ENCODE results near the gene SUFU.
"Not testable (repeated sequence)": the region's sequence is repeated elsewhere in the genome, so short reads cannot be mapped to it uniquely, and the experiment has no call there.

SUFU gene

GRCh38 chr10:102653060-102653459 is 149.3 kb downstream of the SUFU start:
- Mint-ChIP-seq H3K36me3 (ENCODE audit: insufficient read depth) (peaks cover 61% of the 10 kb centered on the region), H3K9me3 (no peaks in the 10 kb centered on the region), H3K4me3 (peak overlapping the region; percentile 94 to 96), H3K4me1 (ENCODE audit: low read depth in 2 of 2) (peaks cover 67 to 68% of the 10 kb centered on the region in 2 donors), H3K27me3 (no peaks in the 10 kb centered on the region), H3K27ac (peak overlapping the region; percentile 93 to 96)
- DNase-seq (no peak), ATAC-seq (replicated peaks) (no peak)

GRCh38 chr10:102654566-102654965 is 150.8 kb downstream of the SUFU start:
- no peaks in the 10 kb centered on the region for H3K27me3 Mint-ChIP-seq
- H3K4me1 Mint-ChIP-seq (ENCODE audit: low read depth in 2 of 2) = peaks cover 59 to 63% of the 10 kb centered on the region in 2 donors
- peaks cover 64% of the 10 kb centered on the region for H3K36me3 Mint-ChIP-seq (ENCODE audit: insufficient read depth)
- no peaks in the 10 kb centered on the region for H3K9me3 Mint-ChIP-seq
- H3K27ac Mint-ChIP-seq = peak overlapping the region; percentile 38 to 93
- no peak for DNase-seq
- no peak for ATAC-seq (replicated peaks)
- no peak overlapping the region for H3K4me3 Mint-ChIP-seq

GRCh38 chr10:102654969-102655368 is 151.2 kb downstream of the SUFU start:
- H3K4me3 Mint-ChIP-seq = no peak overlapping the region
- H3K27me3 Mint-ChIP-seq = no peaks in the 10 kb centered on the region
- peaks cover 55 to 61% of the 10 kb centered on the region in 2 donors for H3K4me1 Mint-ChIP-seq (ENCODE audit: low read depth in 2 of 2)
- ATAC-seq (replicated peaks) (no peak), DNase-seq (no peak)
- H3K36me3 Mint-ChIP-seq (ENCODE audit: insufficient read depth) = peaks cover 63% of the 10 kb centered on the region
- peak overlapping the region; percentile 38 to 93 for H3K27ac Mint-ChIP-seq
- no peaks in the 10 kb centered on the region for H3K9me3 Mint-ChIP-seq

- H3K4me1 Mint-ChIP-seq (ENCODE audit: low read depth in 2 of 2) = peaks cover 53 to 57% of the 10 kb centered on the region in 2 donors
- ATAC-seq (replicated peaks) (no peak), DNase-seq (no peak)
- H3K4me3 Mint-ChIP-seq = no peak overlapping the region
- no peaks in the 10 kb centered on the region for H3K27me3 Mint-ChIP-seq
- peaks cover 70% of the 10 kb centered on the region for H3K36me3 Mint-ChIP-seq (ENCODE audit: insufficient read depth)
- H3K9me3 Mint-ChIP-seq = no peaks in the 10 kb centered on the region
- no peak overlapping the region for H3K27ac Mint-ChIP-seq
Measured at GRCh38 chr10:102656026-102656425, 152.3 kb downstream of the SUFU start.

GRCh38 chr10:102656791-102657371 is 153.1 kb downstream of the SUFU start:
- no peak overlapping the region for H3K4me3 Mint-ChIP-seq
- no peaks in the 10 kb centered on the region for H3K9me3 Mint-ChIP-seq
- DNase-seq = no peak
- H3K27me3 Mint-ChIP-seq = no peaks in the 10 kb centered on the region
- peaks cover 73% of the 10 kb centered on the region for H3K36me3 Mint-ChIP-seq (ENCODE audit: insufficient read depth)
- H3K27ac Mint-ChIP-seq = peak overlapping the region; percentile 53 to 88
- H3K4me1 Mint-ChIP-seq (ENCODE audit: low read depth in 2 of 2) = peaks cover 54 to 55% of the 10 kb centered on the region in 2 donors
- ATAC-seq (replicated peaks) = no peak

- Mint-ChIP-seq H3K4me1 (ENCODE audit: low read depth in 2 of 2) (peaks cover 49 to 50% of the 10 kb centered on the region in 2 donors), H3K9me3 (no peaks in the 10 kb centered on the region), H3K27me3 (no peaks in the 10 kb centered on the region), H3K4me3 (no peak overlapping the region), H3K27ac (peak overlapping the region; percentile 53 to 88), H3K36me3 (ENCODE audit: insufficient read depth) (peaks cover 73% of the 10 kb centered on the region)
- DNase-seq (no peak), ATAC-seq (replicated peaks) (no peak)
Measured at GRCh38 chr10:102657451-102657850, 153.7 kb downstream of the SUFU start.

- Mint-ChIP-seq H3K27me3 (no peaks in the 10 kb centered on the region), H3K36me3 (ENCODE audit: insufficient read depth) (peaks cover 73% of the 10 kb centered on the region), H3K9me3 (no peaks in the 10 kb centered on the region), H3K4me3 (peak overlapping the region; percentile 33 to 37), H3K4me1 (ENCODE audit: low read depth in 2 of 2) (peaks cover 42 to 43% of the 10 kb centered on the region in 2 donors), H3K27ac (peak overlapping the region; percentile 44 to 79)
- ATAC-seq (replicated peaks) (no peak), DNase-seq (no peak)
Measured at GRCh38 chr10:102657984-102658724, 154.4 kb downstream of the SUFU start.

- peak overlapping the region; percentile 44 to 79 for H3K27ac Mint-ChIP-seq
- ATAC-seq (replicated peaks) (no peak), DNase-seq (no peak)
- no peaks in the 10 kb centered on the region for H3K9me3 Mint-ChIP-seq
- peaks cover 70% of the 10 kb centered on the region for H3K36me3 Mint-ChIP-seq (ENCODE audit: insufficient read depth)
- peaks cover 35 to 36% of the 10 kb centered on the region in 2 donors for H3K4me1 Mint-ChIP-seq (ENCODE audit: low read depth in 2 of 2)
- peak overlapping the region in 1 of 2 donors; percentile 37 for H3K4me3 Mint-ChIP-seq
- H3K27me3 Mint-ChIP-seq = no peaks in the 10 kb centered on the region
Measured at GRCh38 chr10:102658802-102659201, 155.0 kb downstream of the SUFU start.

GRCh38 chr10:102660888-102661657 is 157.3 kb downstream of the SUFU start:
- Mint-ChIP-seq H3K27ac (peak overlapping the region; percentile 79 to 86), H3K4me3 (peak overlapping the region; percentile 74 to 79), H3K9me3 (no peaks in the 10 kb centered on the region), H3K4me1 (ENCODE audit: low read depth in 2 of 2) (peaks cover 28% of the 10 kb centered on the region in 2 donors), H3K36me3 (ENCODE audit: insufficient read depth) (peaks cover 52% of the 10 kb centered on the region), H3K27me3 (no peaks in the 10 kb centered on the region)
- peak; percentile 45 to 53 (median 53) for DNase-seq
- ATAC-seq (replicated peaks) = peak; percentile 94

- Mint-ChIP-seq H3K27ac (peak overlapping the region; percentile 79 to 86), H3K4me1 (ENCODE audit: low read depth in 2 of 2) (peaks cover 28% of the 10 kb centered on the region in 2 donors), H3K9me3 (no peaks in the 10 kb centered on the region), H3K27me3 (no peaks in the 10 kb centered on the region), H3K4me3 (peak overlapping the region; percentile 74 to 79), H3K36me3 (ENCODE audit: insufficient read depth) (peaks cover 46% of the 10 kb centered on the region)
- DNase-seq (no peak), ATAC-seq (replicated peaks) (peak; percentile 16)
Measured at GRCh38 chr10:102661658-102662028, 157.9 kb downstream of the SUFU start.

- DNase-seq = no peak
- Mint-ChIP-seq H3K4me1 (ENCODE audit: low read depth in 2 of 2) (peaks cover 14 to 19% of the 10 kb centered on the region in 2 donors), H3K27me3 (no peaks in the 10 kb centered on the region), H3K36me3 (ENCODE audit: insufficient read depth) (peaks cover 27% of the 10 kb centered on the region), H3K9me3 (no peaks in the 10 kb centered on the region), H3K27ac (no peak overlapping the region), H3K4me3 (no peak overlapping the region)
- ATAC-seq (replicated peaks) = no peak
Measured at GRCh38 chr10:102665904-102666509, 162.2 kb downstream of the SUFU start.

GRCh38 chr10:102667411-102667810 is 163.6 kb downstream of the SUFU start:
- not testable (repeated sequence) for H3K27me3 Mint-ChIP-seq; DNase-seq; ATAC-seq (replicated peaks); H3K4me3 Mint-ChIP-seq; H3K9me3 Mint-ChIP-seq
- Mint-ChIP-seq H3K27ac (peak overlapping the region in 1 of 2 donors; percentile 65), H3K36me3 (ENCODE audit: insufficient read depth) (peaks cover 20% of the 10 kb centered on the region), H3K4me1 (ENCODE audit: low read depth in 2 of 2) (peaks cover 5 to 12% of the 10 kb centered on the region in 2 donors)

Data from effector memory CD8-positive, alpha-beta T cell (primary cell).